ENCODE data around the gene SEMA6D. TPM values are rescaled to one million over a fixed set of nuclear protein-coding genes. Genes with fewer than 3 reads are reported as not detected.

The SEMA6D gene
- total and polyA plus RNA-seq, 10 of the 15 experiments (the other 5 are each of a cell fraction or from before 2014, with no cell fraction given) = 0.01 to 0.52 (median 0.09) TPM; not detected in 6

- DNase-seq (ENCODE audit: low read depth, low spot score) = no peak
- SMC1A ChIA-PET (ENCODE audit: uncharacterized antibody, unreplicated experiment) = interaction anchor here (0.7 to 0.9 kb wide), 2 partner anchors 9 to 17 kb away, joined by 3 to 4 read pairs; no protein-coding TSS in a partner anchor
- WGBS (ENCODE audit: insufficient coverage, insufficient replicate concordance, low lambda C conversion rate, missing lambda C conversion rate) = 20% methylated on average over 3 of the region's 3 CpGs
Observed at GRCh38 chr15:47796830-47797229, 79.5 kb downstream of the SEMA6D start.

GRCh38 chr15:47801522-47801921 lies 84.2 kb downstream of the SEMA6D start:
- Histone ChIP-seq H2AFZ (ENCODE audit: control insufficient read depth, low read depth, low read length) (no peak overlapping the region), H3K36me3 (ENCODE audit: control insufficient read depth in 2 of 2, insufficient read depth in 2 of 2, low read length in 1 of 2) (no peaks in the 10 kb centered on the region), H3K4me1 (ENCODE audit: control insufficient read depth, insufficient read depth, low read length) (no peaks in the 10 kb centered on the region), H3K79me2 (ENCODE audit: control insufficient read depth, insufficient read depth, low read length) (no peaks in the 10 kb centered on the region), H3K27me3 (replicated peaks in 1 of 2; ENCODE audit: control insufficient read depth in 2 of 2, insufficient read depth in 2 of 2, low read length in 1 of 2) (no peaks in the 10 kb centered on the region), H3K4me3 (no peak overlapping the region), H3K4me2 (ENCODE audit: control insufficient read depth, insufficient read depth) (no peak overlapping the region), H3K9me3 (replicated peaks; ENCODE audit: control insufficient read depth, insufficient read depth, low read length) (no peaks in the 10 kb centered on the region), H3K27ac (ENCODE audit: control insufficient read depth, insufficient read depth) (no peak overlapping the region), H3K9ac (ENCODE audit: control insufficient read depth, insufficient read depth, low read length) (no peak overlapping the region), H4K20me1 (ENCODE audit: control insufficient read depth, insufficient read depth) (no peaks in the 10 kb centered on the region)
- ChIA-PET SMC1A (ENCODE audit: uncharacterized antibody, unreplicated experiment) (no interaction called here), RAD21 (ENCODE audit: unreplicated experiment) (no interaction called here), POLR2A (no interaction called here), CTCF (no interaction called here)
- DNase-seq (ENCODE audit: low read depth, low spot score) (no peak), FAIRE-seq (no peak), ATAC-seq (no peak)
- no TSS peak for BruUV-seq (replicated peaks)
- WGBS (ENCODE audit: insufficient coverage, insufficient replicate concordance, low lambda C conversion rate, missing lambda C conversion rate) = 92% methylated on average over 3 of the region's 3 CpGs
- intact Hi-C loops (cut with micrococcal nuclease; ENCODE audit: unreplicated experiment) = no loop called here
- in situ Hi-C loops (cut with MboI) = loop anchor here (5.0 kb wide), 1 partner anchor 51 kb away; no protein-coding TSS in a partner anchor
- no peak for TF ChIP-seq USF1 (IDR thresholded peaks at IDR 0.05; ENCODE audit: borderline replicate concordance, extremely low read length, insufficient read depth, low read depth, low read length)
- no peak for TF ChIP-seq YY1 (IDR thresholded peaks at IDR 0.05; ENCODE audit: low read depth, low read length)
- TF ChIP-seq NBN (IDR thresholded peaks at IDR 0.05) = no peak
- no peak for TF ChIP-seq HSF1 (IDR thresholded peaks at IDR 0.05; ENCODE audit: low read depth, low read length)
- TF ChIP-seq SMAD5 (IDR thresholded peaks at IDR 0.05; ENCODE audit: low read depth) = no peak
- TF ChIP-seq ASH2L (IDR thresholded peaks at IDR 0.05; ENCODE audit: borderline replicate concordance, low read depth) = no peak
- no peak for TF ChIP-seq NFYB (IDR thresholded peaks at IDR 0.05; ENCODE audit: insufficient read depth, low read depth, low read length)
- TF ChIP-seq POU2F2 (IDR thresholded peaks at IDR 0.05; ENCODE audit: borderline replicate concordance, low read depth, low read length) = no peak
- no peak for TF ChIP-seq CHD1 (IDR thresholded peaks at IDR 0.05; ENCODE audit: low read depth, low read length)
- TF ChIP-seq MYC (IDR thresholded peaks at IDR 0.05; ENCODE audit: insufficient read depth, insufficient read length, insufficient replicate concordance, low read length, severe bottlenecking) = no peak
- no peak for TF ChIP-seq MEF2B (IDR thresholded peaks at IDR 0.05; ENCODE audit: partially characterized antibody, poor library complexity, severe bottlenecking)
- TF ChIP-seq STAT3 (IDR thresholded peaks at IDR 0.05; ENCODE audit: low read depth, low read length) = no peak

More at GRCh38 chr15:47796830-47797229, 79.5 kb downstream of the SEMA6D start:
- no TSS peak for BruUV-seq (replicated peaks)
- intact Hi-C loops (cut with micrococcal nuclease; ENCODE audit: unreplicated experiment) (no loop called here), in situ Hi-C loops (cut with MboI) (no loop called here)
- H3K27ac ChIP-seq (ENCODE audit: control insufficient read depth, insufficient read depth) = no peak overlapping the region
- H4K20me1 ChIP-seq (ENCODE audit: control insufficient read depth, insufficient read depth) = no peaks in the 10 kb centered on the region
- H3K4me3 ChIP-seq = no peak overlapping the region
- ChIA-PET CTCF (interaction anchor here (1.1 kb wide), 1 partner anchor 85 kb away, joined by 3 read pairs; no protein-coding TSS in a partner anchor), RAD21 (ENCODE audit: unreplicated experiment) (no interaction called here), POLR2A (no interaction called here)
- no peaks in the 10 kb centered on the region for H3K79me2 ChIP-seq (ENCODE audit: control insufficient read depth, insufficient read depth, low read length)
- no peaks in the 10 kb centered on the region for H3K36me3 ChIP-seq (ENCODE audit: control insufficient read depth in 2 of 2, insufficient read depth in 2 of 2, low read length in 1 of 2)
- no peak overlapping the region for H3K4me2 ChIP-seq (ENCODE audit: control insufficient read depth, insufficient read depth)
- H3K9me3 ChIP-seq (replicated peaks; ENCODE audit: control insufficient read depth, insufficient read depth, low read length) = no peaks in the 10 kb centered on the region
- peaks cover 0 to 3% of the 10 kb centered on the region in 2 experiments; a peak in 2 of 4 replicates for H3K27me3 ChIP-seq (replicated peaks in 1 of 2; ENCODE audit: control insufficient read depth in 2 of 2, insufficient read depth in 2 of 2, low read length in 1 of 2)
- FAIRE-seq (no peak), ATAC-seq (no peak)
- H2AFZ ChIP-seq (ENCODE audit: control insufficient read depth, low read depth, low read length) = no peak overlapping the region
- no peaks in the 10 kb centered on the region for H3K4me1 ChIP-seq (ENCODE audit: control insufficient read depth, insufficient read depth, low read length)
- TF ChIP-seq SPI1 (IDR thresholded peaks at IDR 0.05; ENCODE audit: borderline replicate concordance, insufficient read depth, low read depth, low read length) (no peak), NR2C1 (IDR thresholded peaks at IDR 0.05) (no peak)
- H3K9ac ChIP-seq (ENCODE audit: control insufficient read depth, insufficient read depth, low read length) = no peak overlapping the region
